BLaER1 treated with 17β-estradiol and CSF1 and Interleukin-3, amounts not matched to agents 10 nM and 100 nM (cell line): ENCODE measurements around the gene OR2A2.

ENCODE experiments used
- H3K27ac ChIP-seq, 11 experiments: shearing (Covaris generic); formaldehyde crosslinking; 2 replicates each; pipeline ENCODE4 v1.8.1; 2022
- H3K27me3 ChIP-seq, 11 experiments: shearing (Covaris generic); formaldehyde crosslinking; 2 replicates each; pipeline ENCODE4 v1.8.1; 2022
- H3K36me3 ChIP-seq, 11 experiments: shearing (Covaris generic); formaldehyde crosslinking; 2 replicates each; pipeline ENCODE4 v1.8.1; 2022
- H3K4me1 ChIP-seq, 10 experiments: shearing (Covaris generic); formaldehyde crosslinking; 2 replicates each; pipeline ENCODE4 v1.8.1; 2022
- H3K4me2 ChIP-seq, 11 experiments: shearing (Covaris generic); formaldehyde crosslinking; 2 replicates each; pipeline ENCODE4 v1.8.1; 2022
- H3K4me3 ChIP-seq, 10 experiments: shearing (Covaris generic); formaldehyde crosslinking; 2 replicates each; pipeline ENCODE4 v1.8.1; 2022
- H3K9ac ChIP-seq, 11 experiments: shearing (Covaris generic); formaldehyde crosslinking; 2 replicates each; pipeline ENCODE4 v1.8.1; 2022
- H3K9me3 ChIP-seq, 11 experiments: shearing (Covaris generic); formaldehyde crosslinking; replicated peaks in 1 of 11; 2 replicates each; pipeline ENCODE4 v1.8.1; 2022
- H4K20me1 ChIP-seq, 11 experiments: shearing (Covaris generic); formaldehyde crosslinking; 2 replicates each; pipeline ENCODE4 v1.8.1; 2022
- Cebpa-rat ChIP-seq, 11 experiments: shearing (Covaris generic); IDR thresholded peaks; 2 replicates each; pipeline ENCODE4 v1.8.1; 2022

OR2A2 gene, protein sequence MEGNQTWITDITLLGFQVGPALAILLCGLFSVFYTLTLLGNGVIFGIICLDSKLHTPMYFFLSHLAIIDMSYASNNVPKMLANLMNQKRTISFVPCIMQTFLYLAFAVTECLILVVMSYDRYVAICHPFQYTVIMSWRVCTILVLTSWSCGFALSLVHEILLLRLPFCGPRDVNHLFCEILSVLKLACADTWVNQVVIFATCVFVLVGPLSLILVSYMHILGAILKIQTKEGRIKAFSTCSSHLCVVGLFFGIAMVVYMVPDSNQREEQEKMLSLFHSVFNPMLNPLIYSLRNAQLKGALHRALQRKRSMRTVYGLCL

DNA sequence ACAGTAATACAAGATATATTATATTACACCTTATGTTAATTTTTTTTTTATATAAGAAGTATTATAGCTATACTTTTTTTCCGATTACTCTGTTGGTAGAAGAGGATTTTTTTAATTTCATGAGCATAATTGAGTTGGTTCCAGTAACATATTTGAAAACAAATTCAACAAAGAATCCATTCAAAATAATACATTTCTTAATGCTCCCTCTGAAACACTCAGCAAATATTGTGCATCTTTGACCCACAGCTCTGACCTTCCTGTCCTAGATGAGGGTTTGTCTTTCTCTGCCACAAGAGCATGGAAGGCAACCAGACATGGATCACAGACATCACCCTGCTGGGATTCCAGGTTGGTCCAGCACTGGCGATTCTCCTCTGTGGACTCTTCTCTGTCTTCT is at the start of gene OR2A2:
TSS of gene OR2A2 (plus strand) at position 301 of the 400 bp plus-strand sequence. CDS start at position 301, 0 bp downstream.
- no peak within 1 kb of the TSS for H3K9ac ChIP-seq
- H3K27ac ChIP-seq: no peak within 1 kb of the TSS
- no peaks in the 10 kb centered on the region for H3K9me3 ChIP-seq
- no peak within 1 kb of the TSS for H3K4me2 ChIP-seq
- H3K36me3 ChIP-seq: no peaks in the 10 kb centered on the region
- no peaks in the 10 kb centered on the region for H4K20me1 ChIP-seq
- no peak within 1 kb of the TSS for H3K4me3 ChIP-seq
- TF ChIP-seq Cebpa-rat (IDR thresholded peaks at IDR 0.05): no peak
- H3K27me3 ChIP-seq: no peaks in the 10 kb centered on the region
- peaks cover 0 to 8% (median 5%) of the 10 kb centered on the region in 10 experiments; a peak in 9 of 20 replicates for H3K4me1 ChIP-seq

- no peak overlapping the region for H3K27ac ChIP-seq
- TF ChIP-seq Cebpa-rat (IDR thresholded peaks at IDR 0.05): no peak
Measured at GRCh38 chr7:144063710-144064109, 45.7 kb upstream of the OR2A2 start.

GRCh38 chr7:144069511-144069910 is 39.9 kb upstream of the OR2A2 start, which contains the start of gene OR2A25:
Gene OR2A25 (plus strand): TSS chr7:144069811. CDS start chr7:144074220, 4,409 bp downstream.
- TF ChIP-seq Cebpa-rat (IDR thresholded peaks at IDR 0.05): no peak

More at GRCh38 chr7:144063710-144064109, 45.7 kb upstream of the OR2A2 start:
- H3K27me3 ChIP-seq: no peaks in the 10 kb centered on the region
- H3K4me1 ChIP-seq: no peaks in the 10 kb centered on the region
- no peaks in the 10 kb centered on the region for H4K20me1 ChIP-seq
- H3K9me3 ChIP-seq: no peaks in the 10 kb centered on the region; a peak in 1 of 22 replicates
- no peak overlapping the region for H3K4me3 ChIP-seq
- no peak overlapping the region for H3K4me2 ChIP-seq
- no peaks in the 10 kb centered on the region for H3K36me3 ChIP-seq
- H3K9ac ChIP-seq: no peak overlapping the region

DNA sequence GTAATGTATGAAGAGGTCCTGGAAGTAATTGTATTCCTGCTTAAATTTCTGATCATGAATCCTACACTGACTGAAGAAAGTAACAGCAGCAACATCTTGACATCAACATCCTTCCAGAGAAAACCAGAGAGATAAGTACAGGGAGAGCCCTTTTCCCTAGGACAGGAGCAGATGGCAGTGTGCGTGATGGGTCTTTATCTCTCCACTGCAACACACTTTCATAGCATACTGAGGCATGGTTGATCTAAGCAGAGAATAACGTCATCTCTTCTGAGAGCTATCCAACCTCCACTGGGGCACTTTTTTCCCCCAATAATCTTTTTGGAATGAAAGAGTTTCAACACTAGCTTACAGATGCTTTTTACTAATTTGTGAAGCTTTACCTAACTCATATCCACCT is 39.4 kb upstream of the OR2A2 start:
- H3K9me3 ChIP-seq: no peaks in the 10 kb centered on the region
- TF ChIP-seq Cebpa-rat (IDR thresholded peaks at IDR 0.05): no peak
- no peaks in the 10 kb centered on the region for H3K36me3 ChIP-seq
- no peak overlapping the region for H3K4me2 ChIP-seq
- no peak overlapping the region for H3K9ac ChIP-seq
- H3K4me3 ChIP-seq: no peak overlapping the region
- no peaks in the 10 kb centered on the region for H3K4me1 ChIP-seq
- no peaks in the 10 kb centered on the region for H3K27me3 ChIP-seq
- no peak overlapping the region for H3K27ac ChIP-seq
- H4K20me1 ChIP-seq: no peaks in the 10 kb centered on the region

More at GRCh38 chr7:144069511-144069910, 39.9 kb upstream of the OR2A2 start, which contains the start of gene OR2A25:
- no peaks in the 10 kb centered on the region for H4K20me1 ChIP-seq
- no peak within 1 kb of the TSS for H3K4me2 ChIP-seq
- no peaks in the 10 kb centered on the region for H3K9me3 ChIP-seq
- no peak within 1 kb of the TSS for H3K4me3 ChIP-seq
- no peaks in the 10 kb centered on the region for H3K36me3 ChIP-seq
- no peak within 1 kb of the TSS for H3K27ac ChIP-seq
- H3K27me3 ChIP-seq: no peaks in the 10 kb centered on the region
- no peak within 1 kb of the TSS for H3K9ac ChIP-seq
- no peaks in the 10 kb centered on the region for H3K4me1 ChIP-seq

DNA sequence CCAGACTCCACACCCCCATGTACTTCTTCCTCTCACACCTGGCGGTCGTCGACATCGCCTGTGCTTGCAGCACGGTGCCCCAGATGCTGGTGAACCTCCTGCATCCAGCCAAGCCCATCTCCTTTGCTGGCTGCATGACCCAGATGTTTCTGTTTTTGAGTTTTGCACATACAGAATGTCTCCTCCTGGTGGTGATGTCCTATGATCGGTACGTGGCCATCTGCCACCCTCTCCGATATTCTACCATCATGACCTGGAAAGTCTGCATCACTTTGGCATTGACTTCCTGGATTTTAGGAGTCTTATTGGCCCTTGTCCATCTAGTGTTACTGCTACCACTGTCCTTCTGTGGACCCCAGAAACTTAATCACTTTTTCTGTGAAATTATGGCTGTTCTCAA is 35.0 kb upstream of the OR2A2 start:
- Histone ChIP-seq H3K36me3 (no peaks in the 10 kb centered on the region), H4K20me1 (no peaks in the 10 kb centered on the region), H3K27ac (no peak overlapping the region), H3K4me3 (no peak overlapping the region), H3K9ac (no peak overlapping the region), H3K4me2 (no peak overlapping the region), H3K9me3 (no peaks in the 10 kb centered on the region), H3K4me1 (no peaks in the 10 kb centered on the region), H3K27me3 (no peaks in the 10 kb centered on the region)
- TF ChIP-seq Cebpa-rat (IDR thresholded peaks at IDR 0.05): no peak

GRCh38 chr7:144085978-144086377 is 23.4 kb upstream of the OR2A2 start, which contains the start of gene OR2A12:
Gene OR2A12 (plus strand): TSS chr7:144086278. CDS start chr7:144095108, 8,830 bp downstream.
- Histone ChIP-seq H3K4me2 (no peak within 1 kb of the TSS), H3K27me3 (no peaks in the 10 kb centered on the region)

GRCh38 chr7:144086730-144087129 is 22.7 kb upstream of the OR2A2 start:
- Histone ChIP-seq H4K20me1 (no peaks in the 10 kb centered on the region), H3K4me1 (no peaks in the 10 kb centered on the region), H3K9ac (no peak overlapping the region), H3K4me3 (no peak overlapping the region), H3K4me2 (no peak overlapping the region), H3K27ac (no peak overlapping the region), H3K9me3 (peaks cover 0 to 4% (median 0%) of the 10 kb centered on the region in 11 experiments; a peak in 4 of 22 replicates), H3K27me3 (no peaks in the 10 kb centered on the region), H3K36me3 (no peaks in the 10 kb centered on the region)
- no peak for TF ChIP-seq Cebpa-rat (IDR thresholded peaks at IDR 0.05)

More at GRCh38 chr7:144085978-144086377, 23.4 kb upstream of the OR2A2 start, which contains the start of gene OR2A12:
- Histone ChIP-seq H4K20me1 (no peaks in the 10 kb centered on the region), H3K4me1 (no peaks in the 10 kb centered on the region), H3K9me3 (peaks cover 0 to 4% (median 0%) of the 10 kb centered on the region in 11 experiments; a peak in 4 of 22 replicates), H3K36me3 (no peaks in the 10 kb centered on the region), H3K9ac (no peak within 1 kb of the TSS), H3K4me3 (no peak within 1 kb of the TSS), H3K27ac (no peak within 1 kb of the TSS)
- TF ChIP-seq Cebpa-rat (IDR thresholded peaks at IDR 0.05): no peak

- Histone ChIP-seq H3K9me3 (peaks cover 0 to 4% (median 0%) of the 10 kb centered on the region in 11 experiments; a peak in 5 of 22 replicates), H4K20me1 (no peaks in the 10 kb centered on the region), H3K4me2 (no peak overlapping the region), H3K36me3 (no peaks in the 10 kb centered on the region), H3K27me3 (no peaks in the 10 kb centered on the region), H3K4me3 (no peak overlapping the region), H3K9ac (no peak overlapping the region), H3K4me1 (no peaks in the 10 kb centered on the region), H3K27ac (no peak overlapping the region)
- no peak for TF ChIP-seq Cebpa-rat (IDR thresholded peaks at IDR 0.05)
Measured at GRCh38 chr7:144087230-144087629, 22.2 kb upstream of the OR2A2 start.

GRCh38 chr7:144090667-144091066 is 18.7 kb upstream of the OR2A2 start:
- H3K9ac ChIP-seq: no peak overlapping the region
- H3K36me3 ChIP-seq: no peaks in the 10 kb centered on the region
- H3K4me3 ChIP-seq: no peak overlapping the region
- H3K9me3 ChIP-seq: peaks cover 0 to 4% (median 0%) of the 10 kb centered on the region in 11 experiments; a peak in 6 of 22 replicates
- TF ChIP-seq Cebpa-rat (IDR thresholded peaks at IDR 0.05): no peak
- H3K4me2 ChIP-seq: no peak overlapping the region
- H3K27me3 ChIP-seq: no peaks in the 10 kb centered on the region
- H3K27ac ChIP-seq: no peak overlapping the region
- H3K4me1 ChIP-seq: no peaks in the 10 kb centered on the region
- H4K20me1 ChIP-seq: no peaks in the 10 kb centered on the region

- H3K9ac ChIP-seq: no peak overlapping the region
- H3K4me2 ChIP-seq: no peak overlapping the region
- H4K20me1 ChIP-seq: no peaks in the 10 kb centered on the region
- no peak overlapping the region for H3K27ac ChIP-seq
- no peak overlapping the region for H3K4me3 ChIP-seq
- no peaks in the 10 kb centered on the region for H3K36me3 ChIP-seq
- H3K27me3 ChIP-seq: no peaks in the 10 kb centered on the region
- no peaks in the 10 kb centered on the region; a peak in 1 of 22 replicates for H3K9me3 ChIP-seq
- no peaks in the 10 kb centered on the region for H3K4me1 ChIP-seq
- no peak for TF ChIP-seq Cebpa-rat (IDR thresholded peaks at IDR 0.05)
Measured at GRCh38 chr7:144098776-144099175, 10.6 kb upstream of the OR2A2 start.
